SK-N-SH (cell line): ENCODE results near the gene CLRN2.

Source experiments
- EP300 ChIP-seq, 2 experiments: IDR thresholded peaks; 2 replicates each; pipeline versions ENCODE4 v1.4.0 to v1.6.1; 2012; ENCODE audit warnings: borderline replicate concordance in 1 of 2, low read depth in 1 of 2, low read length in 1 of 2
- POLR2AphosphoS5 ChIP-seq: IDR thresholded peaks from 2 replicates; pipeline ENCODE4 v1.6.1; 2012; ENCODE audit warnings: low read depth, low read length
- SIN3A ChIP-seq: IDR thresholded peaks from 2 replicates; pipeline ENCODE4 v1.6.1; 2012; ENCODE audit warnings: low read depth, mild to moderate bottlenecking, low read length, moderate library complexity, borderline replicate concordance
- TF ChIP-seq, protein P1 (sequence below): IDR thresholded peaks from 2 replicates; pipeline ENCODE4 v1.6.1; 2012; ENCODE audit warnings: mild to moderate bottlenecking, low read depth, low read length, moderate library complexity
- TF ChIP-seq, protein P2 (sequence below): fragments of 200-600 bp; sonication (generic); IDR thresholded peaks from 2 replicates; pipeline ENCODE4 v1.6.1; 2017; ENCODE audit warnings: antibody characterized with exemption, mild to moderate bottlenecking, moderate library complexity

DNA sequence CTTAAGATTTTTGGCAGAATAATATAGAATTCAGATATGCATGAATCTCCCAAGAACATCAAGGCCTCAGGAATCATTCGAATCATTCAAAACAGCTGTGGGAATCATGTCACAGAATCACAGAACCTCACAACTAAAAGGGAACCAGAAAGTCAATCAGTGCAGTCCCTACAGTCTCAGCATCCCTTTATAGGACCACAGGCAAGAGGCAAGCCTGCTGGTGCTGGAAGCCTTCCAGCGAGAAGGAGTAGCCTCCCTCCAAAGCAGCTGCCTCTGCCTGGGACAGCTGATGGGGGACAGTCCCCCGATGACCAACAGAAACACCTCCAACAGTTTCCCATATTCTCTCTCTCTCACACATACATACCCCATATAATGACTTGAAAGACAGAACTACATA, 23.8 kb upstream of the CLRN2 start:
- TF ChIP-seq SIN3A (no peak), EP300 (IDR thresholded peaks at IDR 0.05; ENCODE audit: borderline replicate concordance in 1 of 2, low read depth in 1 of 2, low read length in 1 of 2) (no peak), POLR2AphosphoS5 (no peak)
- TF ChIP-seq, protein P1, sequence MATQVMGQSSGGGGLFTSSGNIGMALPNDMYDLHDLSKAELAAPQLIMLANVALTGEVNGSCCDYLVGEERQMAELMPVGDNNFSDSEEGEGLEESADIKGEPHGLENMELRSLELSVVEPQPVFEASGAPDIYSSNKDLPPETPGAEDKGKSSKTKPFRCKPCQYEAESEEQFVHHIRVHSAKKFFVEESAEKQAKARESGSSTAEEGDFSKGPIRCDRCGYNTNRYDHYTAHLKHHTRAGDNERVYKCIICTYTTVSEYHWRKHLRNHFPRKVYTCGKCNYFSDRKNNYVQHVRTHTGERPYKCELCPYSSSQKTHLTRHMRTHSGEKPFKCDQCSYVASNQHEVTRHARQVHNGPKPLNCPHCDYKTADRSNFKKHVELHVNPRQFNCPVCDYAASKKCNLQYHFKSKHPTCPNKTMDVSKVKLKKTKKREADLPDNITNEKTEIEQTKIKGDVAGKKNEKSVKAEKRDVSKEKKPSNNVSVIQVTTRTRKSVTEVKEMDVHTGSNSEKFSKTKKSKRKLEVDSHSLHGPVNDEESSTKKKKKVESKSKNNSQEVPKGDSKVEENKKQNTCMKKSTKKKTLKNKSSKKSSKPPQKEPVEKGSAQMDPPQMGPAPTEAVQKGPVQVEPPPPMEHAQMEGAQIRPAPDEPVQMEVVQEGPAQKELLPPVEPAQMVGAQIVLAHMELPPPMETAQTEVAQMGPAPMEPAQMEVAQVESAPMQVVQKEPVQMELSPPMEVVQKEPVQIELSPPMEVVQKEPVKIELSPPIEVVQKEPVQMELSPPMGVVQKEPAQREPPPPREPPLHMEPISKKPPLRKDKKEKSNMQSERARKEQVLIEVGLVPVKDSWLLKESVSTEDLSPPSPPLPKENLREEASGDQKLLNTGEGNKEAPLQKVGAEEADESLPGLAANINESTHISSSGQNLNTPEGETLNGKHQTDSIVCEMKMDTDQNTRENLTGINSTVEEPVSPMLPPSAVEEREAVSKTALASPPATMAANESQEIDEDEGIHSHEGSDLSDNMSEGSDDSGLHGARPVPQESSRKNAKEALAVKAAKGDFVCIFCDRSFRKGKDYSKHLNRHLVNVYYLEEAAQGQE, result no peak
- TF ChIP-seq, protein P2, sequence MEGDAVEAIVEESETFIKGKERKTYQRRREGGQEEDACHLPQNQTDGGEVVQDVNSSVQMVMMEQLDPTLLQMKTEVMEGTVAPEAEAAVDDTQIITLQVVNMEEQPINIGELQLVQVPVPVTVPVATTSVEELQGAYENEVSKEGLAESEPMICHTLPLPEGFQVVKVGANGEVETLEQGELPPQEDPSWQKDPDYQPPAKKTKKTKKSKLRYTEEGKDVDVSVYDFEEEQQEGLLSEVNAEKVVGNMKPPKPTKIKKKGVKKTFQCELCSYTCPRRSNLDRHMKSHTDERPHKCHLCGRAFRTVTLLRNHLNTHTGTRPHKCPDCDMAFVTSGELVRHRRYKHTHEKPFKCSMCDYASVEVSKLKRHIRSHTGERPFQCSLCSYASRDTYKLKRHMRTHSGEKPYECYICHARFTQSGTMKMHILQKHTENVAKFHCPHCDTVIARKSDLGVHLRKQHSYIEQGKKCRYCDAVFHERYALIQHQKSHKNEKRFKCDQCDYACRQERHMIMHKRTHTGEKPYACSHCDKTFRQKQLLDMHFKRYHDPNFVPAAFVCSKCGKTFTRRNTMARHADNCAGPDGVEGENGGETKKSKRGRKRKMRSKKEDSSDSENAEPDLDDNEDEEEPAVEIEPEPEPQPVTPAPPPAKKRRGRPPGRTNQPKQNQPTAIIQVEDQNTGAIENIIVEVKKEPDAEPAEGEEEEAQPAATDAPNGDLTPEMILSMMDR, result no peak
